Naive thymus-derived CD8-positive, alpha-beta T cell (primary cell): Measurements from ENCODE around the gene FBXO10. TPM values are rescaled to one million over a fixed set of nuclear protein-coding genes. Genes with fewer than 3 reads are reported as not detected.
A peak's percentile ranks its signal among the peaks of the same experiment; 100 is the strongest.

Experiments
- ATAC-seq, 2 donors: fragments of 150-1000 bp; cut with Tn5 transposase in 1 of 2; sonication (Bioruptor Pico), chemical (Tn5 transposase) in 1 of 2; 1 replicate in 1 of 2; 2 replicates in 1 of 2; pipeline ENCODE4 v1.10.0; 2021; ENCODE audit warnings: mild to moderate bottlenecking in 2 of 2, moderate library complexity in 2 of 2
- POLR2A ChIA-PET: fragments of 350-600 bp; sonication (Branson Sonifier 250); formaldehyde crosslinking; loops from one replicate; lab custom pipeline; 2021; ENCODE audit warnings: antibody characterized with exemption; lab: Charles Lee
- DNase-seq, 10 donors: peaks; one replicate each; pipeline versions ENCODE4 v3.0.0 to v3.0.0-alpha.2; 2020 to 2022
- H3K27ac Mint-ChIP-seq, 10 donors: one replicate each; pipeline ENCODE4 v1.8.0; 2020 to 2022; ENCODE audit warnings: mild to moderate bottlenecking in 10 of 10, mixed read lengths in 10 of 10, moderate library complexity in 4 of 10, inconsistent platforms in 1 of 10
- H3K27me3 Mint-ChIP-seq, 5 donors: one replicate each; pipeline ENCODE4 v1.8.0; 2021 to 2022; ENCODE audit warnings: mixed read lengths in 5 of 5
- H3K36me3 Mint-ChIP-seq, 3 donors: one replicate each; pipeline ENCODE4 v1.8.0; 2020 to 2022; ENCODE audit warnings: mixed read lengths in 3 of 3, mild to moderate bottlenecking in 2 of 3, inconsistent platforms in 1 of 3
- H3K4me1 Mint-ChIP-seq, 4 donors: one replicate each; pipeline ENCODE4 v1.8.0; 2021 to 2022; ENCODE audit warnings: mixed read lengths in 4 of 4
- H3K4me3 Mint-ChIP-seq, 10 donors: one replicate each; pipeline ENCODE4 v1.8.0; 2020 to 2022; ENCODE audit warnings: mild to moderate bottlenecking in 10 of 10, mixed read lengths in 10 of 10, moderate library complexity in 6 of 10, inconsistent platforms in 1 of 10
- H3K9me3 Mint-ChIP-seq, 9 donors: one replicate each; pipeline ENCODE4 v1.8.0; 2020 to 2022; ENCODE audit warnings: mixed read lengths in 9 of 9, mild to moderate bottlenecking in 3 of 9, inconsistent platforms in 1 of 9, moderate library complexity in 1 of 9
- polyA plus RNA-seq, 3 donors: library from polyadenylated mRNA; unstranded; fragments of 300-500 nt; fragmentation: Illumina TruSeq; gene quantifications; one replicate each; pipeline ENCODE4 v1.2.3, GENCODE V29; 2021
- total RNA-seq, 8 experiments: library from RNA in 2 of 8; stranded (reverse) in 2 of 8; gene quantifications; one replicate each; pipeline ENCODE4 v1.2.3 and lab custom pipeline; 2021 to 2026

The FBXO10 gene
- total and polyA plus RNA-seq, 5 experiments from 2014 or later, result 0.20 to 2.4 (median 0.77) TPM

GRCh38 chr9:37464426-37465248 is 111.5 kb downstream of the FBXO10 start:
- Mint-ChIP-seq H3K27me3 (no peaks in the 10 kb centered on the region), H3K4me3 (peak overlapping the region; percentile 94 to 98 (median 96))
- POLR2A ChIA-PET, result interaction anchor here (0.6 to 3.4 kb wide), 7 partner anchors 21 to 1018 kb away, joined by 3 to 56 read pairs (median 4); partner anchors contain the start of genes EXOSC3, GRHPR and POLR1E

GRCh38 chr9:37464006-37464405 is 112.2 kb downstream of the FBXO10 start:
- no peak for ATAC-seq
- Mint-ChIP-seq H3K36me3 (peaks cover 0 to 5% (median 1%) of the 10 kb centered on the region in 3 donors), H3K27ac (peak overlapping the region; percentile 17 to 99 (median 96)), H3K9me3 (no peaks in the 10 kb centered on the region), H3K4me1 (peaks cover 20 to 50% (median 40%) of the 10 kb centered on the region in 4 donors), H3K4me3 (peak overlapping the region; percentile 94 to 98 (median 96)), H3K27me3 (no peaks in the 10 kb centered on the region)
- no peak for DNase-seq
- POLR2A ChIA-PET, result interaction anchor here (2.4 to 3.4 kb wide), 2 partner anchors 22 to 39 kb away, joined by 7 to 56 read pairs; partner anchors contain the start of gene POLR1E

More at GRCh38 chr9:37464426-37465248, 111.5 kb downstream of the FBXO10 start:
- DNase-seq (peak in 9 of 10 donors; percentile 79 to 96 (median 91)), ATAC-seq (peak; percentile 57 to 59)
- Mint-ChIP-seq H3K4me1 (peaks cover 20 to 46% (median 39%) of the 10 kb centered on the region in 4 donors), H3K27ac (peak overlapping the region; percentile 93 to 99 (median 98)), H3K36me3 (peaks cover 0 to 5% (median 1%) of the 10 kb centered on the region in 3 donors), H3K9me3 (no peaks in the 10 kb centered on the region)

Other genes with a start within 250 kb of the FBXO10 start
- 10 to 100 TPM; 55.0 to 58.7 TPM for gene GRHPR, start 153.7 kb downstream of the FBXO10 start, total RNA-seq
- gene GRHPR, start 153.7 kb downstream of the FBXO10 start, polyA plus RNA-seq, result 10 to 100 TPM; 71.5 to 89.3 (median 74.4) TPM
- 10 to 100 TPM; 12.9 to 13.2 TPM for gene ZBTB5, start 110.9 kb downstream of the FBXO10 start, total RNA-seq
- gene ZBTB5, start 110.9 kb downstream of the FBXO10 start, polyA plus RNA-seq, result under 1 TPM; 0.50 to 0.83 (median 0.64) TPM
- 10 to 100 TPM; 34.5 to 38.2 TPM for gene POLR1E, start 90.4 kb downstream of the FBXO10 start, total RNA-seq
- 10 to 100 TPM; 13.3 to 21.2 (median 17.4) TPM for gene POLR1E, start 90.4 kb downstream of the FBXO10 start, polyA plus RNA-seq
- 10 to 100 TPM; 46.4 to 48.6 TPM for gene TOMM5, start 16.2 kb upstream of the FBXO10 start, total RNA-seq
- gene TOMM5, start 16.2 kb upstream of the FBXO10 start, polyA plus RNA-seq, result 100 to 1,000 TPM; 145 to 176 (median 169) TPM
- gene FRMPD1, start 74.6 kb upstream of the FBXO10 start, total RNA-seq, result not detected
- not detected for gene FRMPD1, start 74.6 kb upstream of the FBXO10 start, polyA plus RNA-seq
- gene TRMT10B, start 177.4 kb upstream of the FBXO10 start, total RNA-seq, result 10 to 100 TPM; 29.9 to 30.2 TPM
- 10 to 100 TPM; 14.7 to 20.8 (median 16.2) TPM for gene TRMT10B, start 177.4 kb upstream of the FBXO10 start, polyA plus RNA-seq
- gene EXOSC3, start 208.7 kb upstream of the FBXO10 start, total RNA-seq, result 10 to 100 TPM; 68.9 to 79.0 TPM
- 10 to 100 TPM; 16.4 to 36.0 (median 24.9) TPM for gene EXOSC3, start 208.7 kb upstream of the FBXO10 start, polyA plus RNA-seq
- 10 to 100 TPM; 23.6 to 25.2 TPM for gene DCAF10, start 224.4 kb upstream of the FBXO10 start, total RNA-seq
- 10 to 100 TPM; 27.3 to 35.0 (median 28.5) TPM for gene DCAF10, start 224.4 kb upstream of the FBXO10 start, polyA plus RNA-seq